HG03521 (cell line): Measurements from ENCODE around the gene NDUFB8.

Experiments
- ATAC-seq: cut with Tn5 transposase; IDR thresholded peaks from one replicate; pipeline ENCODE4 v1.9.1; 2021; ENCODE audit warnings: mild to moderate bottlenecking, moderate library complexity; ENCODE audit not compliant: unreplicated experiment

Gene NDUFB8

GRCh38 chr10:100544950-100545349 lies 15.3 kb upstream of the NDUFB8 start:
- ATAC-seq: no peak

- ATAC-seq: no peak
Observed at GRCh38 chr10:100537475-100537874, 7.8 kb upstream of the NDUFB8 start.

GRCh38 chr10:100535715-100536353 lies 6.2 kb upstream of the NDUFB8 start, which contains the start of gene HIF1AN:
HIF1AN (plus strand) TSS chr10:100535943; CDS start chr10:100535959, 16 bp downstream.
- ATAC-seq: peak; percentile 90

- peak; percentile 4 for ATAC-seq
Observed at GRCh38 chr10:100535338-100535714, 5.7 kb upstream of the NDUFB8 start.

- ATAC-seq: no peak
Observed at GRCh38 chr10:100534726-100535125, 5.1 kb upstream of the NDUFB8 start.

GRCh38 chr10:100531761-100532160 lies 2.1 kb upstream of the NDUFB8 start:
- no peak for ATAC-seq

- no peak for ATAC-seq
Observed at GRCh38 chr10:100528921-100529474, 673 bp downstream of the NDUFB8 start.

GRCh38 chr10:100528123-100528886 lies 1.4 kb downstream of the NDUFB8 start:
- ATAC-seq: no peak

- no peak for ATAC-seq
Observed at GRCh38 chr10:100524638-100525037, 5.0 kb downstream of the NDUFB8 start.

- no peak for ATAC-seq
Observed at GRCh38 chr10:100524206-100524605, 5.5 kb downstream of the NDUFB8 start.

GRCh38 chr10:100522945-100523344 lies 6.7 kb downstream of the NDUFB8 start:
- ATAC-seq: no peak

- no peak for ATAC-seq
Observed at GRCh38 chr10:100522107-100522801, 7.4 kb downstream of the NDUFB8 start.

- no peak for ATAC-seq
Observed at GRCh38 chr10:100520811-100521210, 8.9 kb downstream of the NDUFB8 start.

- no peak for ATAC-seq
Observed at GRCh38 chr10:100519311-100520051, 10.2 kb downstream of the NDUFB8 start, which contains the start of gene SEC31B. SEC31B (minus strand) TSS chr10:100519861; CDS start chr10:100516952, 2,909 bp downstream.

- ATAC-seq: no peak
Observed at GRCh38 chr10:100518761-100519241, 10.9 kb downstream of the NDUFB8 start.

GRCh38 chr10:100516847-100517246 lies 12.8 kb downstream of the NDUFB8 start:
- ATAC-seq: no peak

GRCh38 chr10:100515612-100516011 lies 14.1 kb downstream of the NDUFB8 start:
- ATAC-seq: no peak

- no peak for ATAC-seq
Observed at GRCh38 chr10:100510533-100511308, 18.9 kb downstream of the NDUFB8 start.

GRCh38 chr10:100509241-100509840 lies 20.3 kb downstream of the NDUFB8 start:
- ATAC-seq: no peak
